Pancreas (tissue), 10 donors: Measurements from ENCODE around the gene FAM117A. TPM values are rescaled to one million over a fixed set of nuclear protein-coding genes. Genes with fewer than 3 reads are reported as not detected.

Source experiments
- ATAC-seq, 4 donors: fragments of 200-7000 bp; cut with Tn5 transposase; one replicate each; pipeline versions ENCODE4 v1.8.0 to v1.9.1; 2020; ENCODE audit warnings: mild to moderate bottlenecking in 4 of 4, moderate library complexity in 4 of 4
- DNase-seq, 6 donors: peaks; one replicate each; pipeline ENCODE4 v3.0.0-alpha.2; 2020
- FAIRE-seq: peaks from 2 replicates; lab custom pipeline; 2012; peaks lifted over from hg19 to GRCh38; lab: Jason Lieb, UNC
- H3K27ac ChIP-seq, 4 donors: fragments of 200-600 bp; sonication (generic); 1 replicate in 3 of 4; 2 replicates in 1 of 4; pipeline versions ENCODE4 v1.5.0 to v1.8.0; 2020
- H3K27me3 ChIP-seq, 4 donors: fragments of 200-600 bp; one replicate each; pipeline ENCODE4 v1.8.0; 2021
- H3K36me3 ChIP-seq, 3 donors: fragments of 200-600 bp; sonication (generic) in 1 of 3; one replicate each; pipeline versions ENCODE4 v1.5.0 to v1.8.0; 2020 to 2021
- H3K4me1 ChIP-seq, 3 donors: fragments of 200-600 bp; one replicate each; pipeline ENCODE4 v1.8.0; 2021
- H3K4me3 ChIP-seq, 4 donors: fragments of 200-600 bp; sonication (generic) in 2 of 4; one replicate each; pipeline versions ENCODE4 v1.5.0 to v1.8.0; 2020 to 2021
- H3K9me3 ChIP-seq, 4 donors: fragments of 200-600 bp; one replicate each; pipeline ENCODE4 v1.8.0; 2021
- CTCF ChIP-seq, 4 donors: fragments of 200-600 bp; sonication (generic) in 3 of 4; IDR thresholded peaks; one replicate each; pipeline versions ENCODE4 v1.5.0 to v1.8.0; 2021; ENCODE audit warnings: antibody characterized with exemption in 4 of 4
- WGBS, 2 donors: extraction: QIAGEN DNeasy Blood & Tissue Kit; methylation state at CpG; one replicate each; pipeline ENCODE4 v1.1.7; 2013; 5-methylcytosine and 5-hydroxymethylcytosine counted together
- intact Hi-C, 3 donors: fragments of 100-400 bp; cut with DNase I; formaldehyde crosslinking; loops; one replicate each; pipeline versions ENCODE4 v1.11.1 to v1.14.2; 2022
- polyA plus RNA-seq, 2 donors: library from polyadenylated mRNA; stranded (reverse); fragments of 200-250 nt; gene quantifications; one replicate each; pipeline ENCODE4 v1.2.3, GENCODE V29; 2013
- total RNA-seq, 6 donors: library from RNA; stranded (reverse); fragmentation: NEBNext Ultra II Directional in 4 of 6; extraction: Animal tissue kit (Norgen Biotek cat#: 25700) in 4 of 6; gene quantifications; one replicate each; pipeline versions ENCODE4 v1.2.1 to v1.2.4, GENCODE V29; 2021 to 2023
- donor health status: healthy with polysubstance abuse.
- donor health status: DM: no; HTN: no; CAD: no; lungs with moderate emphysema.
- donor health status: DM: no; HTN: no; CAD: no.
- donor health status: control.
- donor health status: control.
- donor health status: Bipolar disorder and iron deficiency.
- donor health status: DM: yes; HTN: yes; CAD: no.
- donor health status: DM: no; HTN: no; CAD: no.
- donor health status: DM: no; HTN: no; CAD: no.
- donor health status: DM: yes; HTN: yes; CAD: no.

FAM117A gene
- total and polyA plus RNA-seq, 8 donors = 5.3 to 14.8 (median 8.5) TPM

DNA sequence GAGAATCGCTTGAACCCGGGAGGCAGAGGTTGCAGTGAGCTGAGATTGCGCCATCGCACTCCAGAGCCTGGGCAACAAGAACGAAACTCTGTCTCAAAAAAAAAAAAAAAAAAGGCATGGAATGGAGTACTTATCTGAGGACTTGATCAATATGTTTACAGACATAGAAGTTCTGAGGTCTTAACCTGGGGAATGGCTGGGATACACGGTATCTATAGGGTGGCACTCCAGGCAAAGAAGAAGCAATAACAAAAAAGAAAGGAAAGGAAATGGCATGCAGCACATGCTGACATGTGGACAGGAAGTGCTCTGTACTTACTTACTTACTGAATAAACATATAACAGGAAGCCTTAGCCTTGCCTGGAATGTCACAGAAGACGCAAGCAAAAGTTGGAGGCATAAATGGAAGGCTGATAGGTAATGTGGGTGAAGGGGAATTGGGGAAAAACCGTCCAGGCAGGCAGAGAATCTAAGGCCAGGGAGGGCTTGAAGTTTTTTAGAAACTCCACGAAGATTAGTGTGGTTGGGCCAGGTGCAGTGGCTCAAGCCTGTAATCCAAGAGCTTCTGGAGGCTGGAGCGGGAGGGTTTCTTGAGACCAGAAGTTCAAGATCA is 75.9 kb downstream of the FAM117A start:
- FAIRE-seq = no peak
- Histone ChIP-seq H3K27ac (peak overlapping the region in 2 of 4 donors; percentile 22), H3K36me3 (no peaks in the 10 kb centered on the region), H3K4me3 (no peak overlapping the region), H3K4me1 (no peaks in the 10 kb centered on the region), H3K9me3 (no peaks in the 10 kb centered on the region), H3K27me3 (no peaks in the 10 kb centered on the region)
- intact Hi-C loops = no loop called here
- peak in 3 of 4 donors; percentile 22 to 70 (median 63) for ATAC-seq
- no peak for TF ChIP-seq CTCF (IDR thresholded peaks at IDR 0.05)
- 51 to 58% methylated on average over 10 of the region's 10 CpGs for WGBS, 2 donors
- DNase-seq = no peak

DNA sequence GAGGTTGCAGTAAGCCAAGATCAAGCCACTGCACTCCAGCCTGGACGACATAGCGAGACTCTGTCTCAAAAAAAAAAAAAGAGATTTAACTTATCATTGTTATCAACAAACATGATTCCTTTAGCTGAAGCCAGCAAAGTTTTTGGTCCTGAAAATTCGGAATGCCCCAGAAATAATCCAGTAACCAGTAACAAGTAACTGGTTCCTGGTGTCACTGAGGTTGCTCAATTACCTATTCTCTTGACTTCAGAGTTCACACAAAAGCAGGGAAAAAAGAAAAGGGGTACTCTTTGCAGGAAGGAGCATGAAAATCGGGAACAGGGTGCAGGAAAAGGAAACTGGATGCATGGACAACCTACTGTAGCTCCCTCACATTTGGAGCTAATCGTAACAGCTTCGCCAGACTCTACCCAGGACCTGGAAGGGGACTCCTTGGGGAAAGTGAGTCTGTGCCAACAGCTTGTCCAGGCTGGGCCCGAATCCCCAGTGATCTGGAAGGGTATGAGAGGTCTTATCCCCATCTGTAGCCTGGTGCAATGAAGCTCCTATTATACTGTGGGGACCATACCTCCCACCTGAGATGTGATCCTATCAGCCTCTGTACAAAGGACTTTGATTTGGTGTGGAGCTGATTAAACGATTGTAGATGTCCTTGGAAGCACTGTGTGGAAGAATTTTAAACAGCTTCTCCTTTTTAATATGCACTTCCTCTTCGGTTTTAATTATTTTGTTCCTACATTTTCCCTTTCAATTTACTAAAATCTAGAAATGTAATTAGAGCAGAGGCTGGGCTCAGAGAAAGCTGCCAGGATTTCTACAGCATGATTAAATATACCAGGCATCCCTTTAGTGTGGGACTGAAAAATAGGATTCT is 82.6 kb downstream of the FAM117A start:
- H3K36me3 ChIP-seq = no peaks in the 10 kb centered on the region
- TF ChIP-seq CTCF (IDR thresholded peaks at IDR 0.05) = no peak
- DNase-seq (no peak), ATAC-seq (no peak), FAIRE-seq (no peak)
- H3K9me3 ChIP-seq = no peaks in the 10 kb centered on the region
- WGBS, 2 donors = 47 to 52% methylated on average over 9 of the region's 9 CpGs
- H3K4me3 ChIP-seq = no peak overlapping the region
- intact Hi-C loops = no loop called here
- H3K27ac ChIP-seq = no peak overlapping the region
- no peaks in the 10 kb centered on the region for H3K27me3 ChIP-seq
- H3K4me1 ChIP-seq = peaks cover 3 to 6% (median 4%) of the 10 kb centered on the region in 3 donors

DNA sequence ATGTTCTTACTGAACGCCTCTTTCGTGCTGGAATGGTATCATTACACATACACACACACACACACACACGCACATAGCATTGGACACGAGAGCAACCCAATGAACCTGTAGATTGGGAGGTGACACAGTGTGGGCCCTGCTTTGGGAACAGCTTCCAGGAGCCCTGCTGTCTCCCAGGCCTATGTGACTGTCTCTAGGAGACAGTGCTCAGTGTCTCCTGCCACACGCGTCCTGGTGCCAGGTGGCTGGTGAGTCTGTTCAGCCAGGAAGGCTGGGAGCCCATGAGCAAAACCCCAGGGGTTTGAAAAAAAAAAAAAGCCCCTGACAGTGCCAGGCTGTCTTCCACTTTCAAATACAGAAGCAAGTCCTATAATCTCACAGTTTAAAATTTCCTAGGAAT is 83.6 kb downstream of the FAM117A start:
- WGBS, 2 donors = 69 to 71% methylated on average over 6 of the region's 6 CpGs
- FAIRE-seq = no peak
- no peak overlapping the region for H3K4me3 ChIP-seq
- no peak overlapping the region for H3K27ac ChIP-seq
- ATAC-seq = no peak
- H3K9me3 ChIP-seq = no peaks in the 10 kb centered on the region
- H3K4me1 ChIP-seq = peaks cover 12 to 16% (median 15%) of the 10 kb centered on the region in 3 donors
- no peaks in the 10 kb centered on the region for H3K27me3 ChIP-seq
- H3K36me3 ChIP-seq = no peaks in the 10 kb centered on the region
- intact Hi-C loops = no loop called here
- no peak for TF ChIP-seq CTCF (IDR thresholded peaks at IDR 0.05)
- DNase-seq = no peak

- TF ChIP-seq CTCF (IDR thresholded peaks at IDR 0.05) = no peak
- Histone ChIP-seq H3K36me3 (no peaks in the 10 kb centered on the region), H3K9me3 (no peaks in the 10 kb centered on the region), H3K4me3 (peak within 1 kb of the TSS; percentile 42 to 67 (median 60)), H3K4me1 (peaks cover 24 to 27% (median 27%) of the 10 kb centered on the region in 3 donors), H3K27me3 (no peaks in the 10 kb centered on the region), H3K27ac (peak within 1 kb of the TSS; percentile 90 to 98 (median 96))
- WGBS, 2 donors = 14 to 20% methylated on average over 38 to 53 of the region's 53 CpGs
- ATAC-seq (peak; percentile 97 to 98 (median 97)), DNase-seq (peak; percentile 95 to 100 (median 100)), FAIRE-seq (peak; percentile 51)
- intact Hi-C loops = no loop called here
Measured at GRCh38 chr17:49677933-49678847, 85.7 kb downstream of the FAM117A start, which contains the start of gene SPOP. TSS of gene SPOP (minus strand) at chr17:49678097. CDS start at chr17:49622810, 55,287 bp downstream.
